Measurements from ENCODE around the gene ENOX2. TPM values are rescaled to one million over a fixed set of nuclear protein-coding genes. Genes with fewer than 3 reads are reported as not detected.

Gene ENOX2
- total and polyA plus RNA-seq, 2 donors (not counting 1 experiment from before 2014, with no cell fraction given), result 5.1 to 18.8 TPM

DNA sequence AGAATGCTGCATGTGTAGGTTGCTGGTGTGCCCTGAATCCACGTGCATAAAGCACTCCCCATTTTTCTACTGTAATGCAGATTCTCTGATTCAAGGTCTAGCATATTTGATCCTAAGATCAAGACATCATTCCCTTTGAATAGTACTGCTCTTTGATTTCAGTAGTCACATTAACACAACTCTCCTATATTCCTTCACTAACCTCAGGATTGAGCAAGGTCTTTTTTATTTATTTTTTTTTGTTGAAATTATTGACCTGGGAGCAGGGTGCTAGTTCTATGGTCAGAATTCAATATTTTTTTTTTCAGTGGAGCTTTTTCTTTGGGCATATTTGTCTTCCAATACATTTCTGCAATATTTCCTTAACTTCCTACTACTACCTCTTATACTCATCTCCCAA is 255.5 kb downstream of the ENOX2 start:
- no peak overlapping the region for H3K4me3 Mint-ChIP-seq
- no CpG with 5 or more reads among the region's 1 CpG for WGBS (ENCODE audit: insufficient coverage)
- intact Hi-C loops (cut with micrococcal nuclease), result no loop called here
- H3K9ac ChIP-seq (ENCODE audit: low read length), result no peak overlapping the region
- no peak overlapping the region for H3K4me3 ChIP-seq (ENCODE audit: control extremely low read depth in 1 of 5, extremely low read depth in 1 of 5, insufficient read depth in 1 of 5, low read depth in 2 of 5, low read length in 4 of 5)
- TF ChIP-seq, protein P1, sequence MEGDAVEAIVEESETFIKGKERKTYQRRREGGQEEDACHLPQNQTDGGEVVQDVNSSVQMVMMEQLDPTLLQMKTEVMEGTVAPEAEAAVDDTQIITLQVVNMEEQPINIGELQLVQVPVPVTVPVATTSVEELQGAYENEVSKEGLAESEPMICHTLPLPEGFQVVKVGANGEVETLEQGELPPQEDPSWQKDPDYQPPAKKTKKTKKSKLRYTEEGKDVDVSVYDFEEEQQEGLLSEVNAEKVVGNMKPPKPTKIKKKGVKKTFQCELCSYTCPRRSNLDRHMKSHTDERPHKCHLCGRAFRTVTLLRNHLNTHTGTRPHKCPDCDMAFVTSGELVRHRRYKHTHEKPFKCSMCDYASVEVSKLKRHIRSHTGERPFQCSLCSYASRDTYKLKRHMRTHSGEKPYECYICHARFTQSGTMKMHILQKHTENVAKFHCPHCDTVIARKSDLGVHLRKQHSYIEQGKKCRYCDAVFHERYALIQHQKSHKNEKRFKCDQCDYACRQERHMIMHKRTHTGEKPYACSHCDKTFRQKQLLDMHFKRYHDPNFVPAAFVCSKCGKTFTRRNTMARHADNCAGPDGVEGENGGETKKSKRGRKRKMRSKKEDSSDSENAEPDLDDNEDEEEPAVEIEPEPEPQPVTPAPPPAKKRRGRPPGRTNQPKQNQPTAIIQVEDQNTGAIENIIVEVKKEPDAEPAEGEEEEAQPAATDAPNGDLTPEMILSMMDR (IDR thresholded peaks at IDR 0.05), result no peak
- no peak for TF ChIP-seq EZH2 (IDR thresholded peaks at IDR 0.05; ENCODE audit: borderline replicate concordance, insufficient read depth, low read depth, low read length, poor library complexity, severe bottlenecking)
- no peaks in the 10 kb centered on the region for H3K79me2 ChIP-seq (ENCODE audit: control insufficient read depth, insufficient read depth, low read length)
- H3K27me3 Mint-ChIP-seq, result no peaks in the 10 kb centered on the region
- no peaks in the 10 kb centered on the region for H3K9me3 ChIP-seq (ENCODE audit: control extremely low read depth in 1 of 3, control insufficient read depth in 2 of 3, insufficient read depth in 1 of 3, low read length in 2 of 3)
- no peak overlapping the region for H3K27ac Mint-ChIP-seq
- ChIA-PET CTCF (no interaction called here), POLR2A (no interaction called here)
- H3K4me2 ChIP-seq (replicated peaks; ENCODE audit: low read depth, low read length, poor library complexity, severe bottlenecking), result no peak overlapping the region
- no peak for DNase-seq
- H2AFZ ChIP-seq (ENCODE audit: insufficient read depth, low read depth, low read length, poor library complexity, severe bottlenecking), result no peak overlapping the region
- H4K20me1 ChIP-seq (ENCODE audit: control insufficient read depth, insufficient read depth, low read length, poor library complexity, severe bottlenecking), result no peaks in the 10 kb centered on the region
- H3K36me3 ChIP-seq (replicated peaks in 1 of 2; ENCODE audit: control extremely low read depth in 1 of 2, control insufficient read depth in 1 of 2, extremely low read depth in 1 of 2, insufficient read depth in 2 of 2, low read length in 1 of 2), result no peaks in the 10 kb centered on the region
- ATAC-seq (ENCODE audit: low read depth), result no peak
- no peak overlapping the region for H3K27ac ChIP-seq (ENCODE audit: low read length in 2 of 2)
- no peaks in the 10 kb centered on the region for H3K4me1 ChIP-seq (ENCODE audit: control insufficient read depth in 2 of 2, insufficient read depth in 2 of 2, low read length in 2 of 2)
- no peaks in the 10 kb centered on the region for H3K27me3 ChIP-seq (replicated peaks in 1 of 4; ENCODE audit: control extremely low read depth in 1 of 4, control insufficient read depth in 3 of 4, insufficient read depth in 4 of 4, low read length in 3 of 4)
- no peaks in the 10 kb centered on the region for H3K4me1 Mint-ChIP-seq
- no peaks in the 10 kb centered on the region for H3K9me3 Mint-ChIP-seq (ENCODE audit: insufficient read depth)

DNA sequence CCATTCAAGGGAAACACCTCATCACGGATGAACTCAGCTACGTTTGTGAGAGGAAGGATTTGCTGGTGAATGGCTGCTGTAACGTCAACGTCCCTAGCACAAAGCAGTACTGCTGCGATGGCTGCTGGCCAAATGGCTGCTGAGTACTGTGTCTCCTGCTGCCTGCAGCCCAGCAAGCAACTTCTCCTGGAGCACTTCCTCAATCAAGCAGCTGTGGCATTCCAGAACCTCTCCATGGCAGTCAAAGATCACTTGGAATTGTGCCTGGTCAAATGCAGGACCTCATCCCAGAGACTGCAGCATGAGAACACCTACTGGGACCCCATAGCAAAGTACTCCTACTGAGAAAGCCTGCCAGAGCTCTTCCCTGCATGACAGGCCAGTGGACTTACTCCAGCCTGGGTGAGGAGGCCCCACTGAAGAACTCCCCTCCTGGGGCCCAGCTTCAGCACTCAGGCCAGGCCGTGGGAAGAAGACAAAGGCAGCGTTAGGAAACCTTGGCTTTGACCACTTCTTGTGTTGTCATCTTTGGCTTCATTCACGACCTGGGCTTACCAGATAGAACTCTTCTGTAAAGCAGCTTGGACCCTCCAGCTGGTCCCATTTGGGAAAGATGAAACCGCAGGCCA is 256.9 kb downstream of the ENOX2 start:
- no peak overlapping the region for H3K4me2 ChIP-seq (replicated peaks; ENCODE audit: low read depth, low read length, poor library complexity, severe bottlenecking)
- intact Hi-C loops (cut with micrococcal nuclease), result no loop called here
- no peaks in the 10 kb centered on the region for H3K4me1 ChIP-seq (ENCODE audit: control insufficient read depth in 2 of 2, insufficient read depth in 2 of 2, low read length in 2 of 2)
- no peaks in the 10 kb centered on the region for H3K36me3 ChIP-seq (replicated peaks in 1 of 2; ENCODE audit: control extremely low read depth in 1 of 2, control insufficient read depth in 1 of 2, extremely low read depth in 1 of 2, insufficient read depth in 2 of 2, low read length in 1 of 2)
- no peak for DNase-seq
- H3K9ac ChIP-seq (ENCODE audit: low read length), result no peak overlapping the region
- Mint-ChIP-seq H3K4me1 (no peaks in the 10 kb centered on the region), H3K9me3 (ENCODE audit: insufficient read depth) (no peaks in the 10 kb centered on the region), H3K27me3 (no peaks in the 10 kb centered on the region), H3K27ac (no peak overlapping the region), H3K4me3 (no peak overlapping the region)
- WGBS (ENCODE audit: insufficient coverage), result 96% methylated on average over 4 of the region's 9 CpGs
- no peaks in the 10 kb centered on the region for H4K20me1 ChIP-seq (ENCODE audit: control insufficient read depth, insufficient read depth, low read length, poor library complexity, severe bottlenecking)
- no peak for ATAC-seq (ENCODE audit: low read depth)
- H3K27ac ChIP-seq (ENCODE audit: low read length in 2 of 2), result no peak overlapping the region
- TF ChIP-seq, protein P1 (IDR thresholded peaks at IDR 0.05), result no peak
- TF ChIP-seq EZH2 (IDR thresholded peaks at IDR 0.05; ENCODE audit: borderline replicate concordance, insufficient read depth, low read depth, low read length, poor library complexity, severe bottlenecking), result no peak
- ChIA-PET CTCF (interaction anchor here (0.5 kb wide), 1 partner anchor 270 kb away, joined by 4 read pairs; no protein-coding TSS in a partner anchor), POLR2A (no interaction called here)
- H3K27me3 ChIP-seq (replicated peaks in 1 of 4; ENCODE audit: control extremely low read depth in 1 of 4, control insufficient read depth in 3 of 4, insufficient read depth in 4 of 4, low read length in 3 of 4), result no peaks in the 10 kb centered on the region
- no peaks in the 10 kb centered on the region for H3K9me3 ChIP-seq (ENCODE audit: control extremely low read depth in 1 of 3, control insufficient read depth in 2 of 3, insufficient read depth in 1 of 3, low read length in 2 of 3)
- no peak overlapping the region for H2AFZ ChIP-seq (ENCODE audit: insufficient read depth, low read depth, low read length, poor library complexity, severe bottlenecking)
- no peaks in the 10 kb centered on the region for H3K79me2 ChIP-seq (ENCODE audit: control insufficient read depth, insufficient read depth, low read length)
- H3K4me3 ChIP-seq (ENCODE audit: control extremely low read depth in 1 of 5, extremely low read depth in 1 of 5, insufficient read depth in 1 of 5, low read depth in 2 of 5, low read length in 4 of 5), result no peak overlapping the region
